ENCODE measurements around the gene SOCS7.
"Not testable (repeated sequence)": the region's sequence is repeated elsewhere in the genome, so short reads cannot be mapped to it uniquely, and the experiment has no call there.

Gene SOCS7

DNA sequence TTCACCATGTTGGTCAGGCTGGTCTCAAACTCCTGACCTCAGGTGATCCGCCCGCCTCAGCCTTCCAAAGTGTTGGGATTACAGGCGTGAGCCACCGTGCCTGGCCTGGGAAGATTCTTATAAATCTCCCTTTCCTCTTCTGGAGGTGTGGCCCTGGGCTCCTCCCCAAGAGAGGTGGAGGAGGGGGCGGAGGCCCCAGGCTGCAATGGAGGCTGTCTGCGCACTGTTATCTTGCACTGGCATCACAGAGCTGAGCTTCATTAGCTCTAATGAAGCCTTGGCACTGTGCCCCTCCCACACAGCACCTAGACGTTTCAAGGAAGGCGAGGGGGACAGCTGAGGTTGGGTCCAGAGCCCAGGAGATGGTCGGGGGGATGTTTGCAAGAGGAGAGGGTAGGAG is 84.2 kb downstream of the SOCS7 start:
- TF ChIP-seq, protein P1, sequence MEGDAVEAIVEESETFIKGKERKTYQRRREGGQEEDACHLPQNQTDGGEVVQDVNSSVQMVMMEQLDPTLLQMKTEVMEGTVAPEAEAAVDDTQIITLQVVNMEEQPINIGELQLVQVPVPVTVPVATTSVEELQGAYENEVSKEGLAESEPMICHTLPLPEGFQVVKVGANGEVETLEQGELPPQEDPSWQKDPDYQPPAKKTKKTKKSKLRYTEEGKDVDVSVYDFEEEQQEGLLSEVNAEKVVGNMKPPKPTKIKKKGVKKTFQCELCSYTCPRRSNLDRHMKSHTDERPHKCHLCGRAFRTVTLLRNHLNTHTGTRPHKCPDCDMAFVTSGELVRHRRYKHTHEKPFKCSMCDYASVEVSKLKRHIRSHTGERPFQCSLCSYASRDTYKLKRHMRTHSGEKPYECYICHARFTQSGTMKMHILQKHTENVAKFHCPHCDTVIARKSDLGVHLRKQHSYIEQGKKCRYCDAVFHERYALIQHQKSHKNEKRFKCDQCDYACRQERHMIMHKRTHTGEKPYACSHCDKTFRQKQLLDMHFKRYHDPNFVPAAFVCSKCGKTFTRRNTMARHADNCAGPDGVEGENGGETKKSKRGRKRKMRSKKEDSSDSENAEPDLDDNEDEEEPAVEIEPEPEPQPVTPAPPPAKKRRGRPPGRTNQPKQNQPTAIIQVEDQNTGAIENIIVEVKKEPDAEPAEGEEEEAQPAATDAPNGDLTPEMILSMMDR (IDR thresholded peaks at IDR 0.05; ENCODE audit: control insufficient read depth, insufficient read depth, low read depth, low read length, missing control alignments), result no peak
- no peak overlapping the region for H3K4me3 ChIP-seq (ENCODE audit: control insufficient read depth, low read depth, low read length)
- no peak for DNase-seq (ENCODE audit: low read depth)

DNA sequence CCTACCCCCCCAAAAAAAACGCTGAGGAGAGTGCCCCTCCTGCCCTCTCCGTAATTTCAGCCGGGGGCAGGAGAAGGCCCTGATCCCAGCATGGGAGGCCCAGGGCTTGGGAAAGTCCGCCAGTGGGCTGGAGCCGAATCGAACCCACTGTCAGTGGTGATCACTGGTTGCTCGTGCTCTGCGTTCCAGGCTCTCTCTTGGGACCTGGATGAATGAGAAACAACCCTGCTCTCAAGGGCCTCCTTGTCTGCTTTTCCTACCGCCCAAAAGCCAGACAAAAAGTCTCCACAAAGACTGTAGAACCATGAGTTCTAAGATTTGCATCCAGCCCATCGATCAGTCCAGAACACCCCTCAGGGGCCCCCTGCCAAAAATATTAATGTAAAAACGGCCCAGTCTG is 84.7 kb downstream of the SOCS7 start:
- DNase-seq (ENCODE audit: low read depth), result no peak
- no peak overlapping the region for H3K4me3 ChIP-seq (ENCODE audit: control insufficient read depth, low read depth, low read length)
- TF ChIP-seq, protein P1 (IDR thresholded peaks at IDR 0.05; ENCODE audit: control insufficient read depth, insufficient read depth, low read depth, low read length, missing control alignments), result no peak

DNA sequence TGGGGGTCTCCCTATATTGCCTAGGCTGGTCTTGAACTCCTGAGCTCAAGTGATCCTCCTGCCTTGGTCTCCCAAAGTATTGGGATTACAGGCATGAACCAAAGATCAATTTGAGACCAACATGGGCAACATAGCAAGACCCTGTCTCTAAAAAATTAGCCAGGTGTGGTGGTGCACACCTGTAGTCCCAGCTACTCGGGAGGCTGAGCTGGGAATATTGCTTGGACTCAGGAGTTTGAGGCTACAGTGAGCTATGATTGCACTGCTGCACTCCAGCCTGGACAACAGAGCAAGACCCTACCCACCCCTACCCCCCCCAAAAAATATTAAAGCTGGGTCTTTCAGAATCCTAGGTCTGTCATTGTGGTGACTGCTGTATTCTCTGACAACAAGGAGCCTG is 85.7 kb downstream of the SOCS7 start:
- DNase-seq (ENCODE audit: low read depth); H3K4me3 ChIP-seq (ENCODE audit: control insufficient read depth, low read depth, low read length): not testable (repeated sequence)

DNA sequence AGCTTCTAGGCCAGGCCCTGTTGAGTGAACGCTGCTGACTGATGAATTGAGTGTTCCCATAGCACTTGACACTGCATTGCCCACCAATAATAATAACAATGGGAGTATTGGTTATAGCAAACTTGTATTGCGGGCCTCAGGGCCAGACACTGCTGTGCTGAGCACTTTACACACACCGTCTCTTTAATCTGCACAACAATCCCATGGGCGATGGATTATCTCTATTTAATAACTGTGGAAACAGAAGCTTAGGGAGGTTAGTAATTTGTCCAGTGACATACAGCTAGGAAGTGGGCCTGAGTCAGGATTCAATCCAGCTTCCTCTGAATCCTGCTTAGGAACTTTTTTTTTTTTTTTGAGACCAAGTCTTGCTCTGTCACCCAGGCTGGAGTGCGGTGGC is 87.8 kb downstream of the SOCS7 start:
- H3K4me3 ChIP-seq (ENCODE audit: control insufficient read depth, low read depth, low read length), result no peak overlapping the region
- TF ChIP-seq, protein P1 (IDR thresholded peaks at IDR 0.05; ENCODE audit: control insufficient read depth, insufficient read depth, low read depth, low read length, missing control alignments), result no peak
- DNase-seq (ENCODE audit: low read depth), result no peak

DNA sequence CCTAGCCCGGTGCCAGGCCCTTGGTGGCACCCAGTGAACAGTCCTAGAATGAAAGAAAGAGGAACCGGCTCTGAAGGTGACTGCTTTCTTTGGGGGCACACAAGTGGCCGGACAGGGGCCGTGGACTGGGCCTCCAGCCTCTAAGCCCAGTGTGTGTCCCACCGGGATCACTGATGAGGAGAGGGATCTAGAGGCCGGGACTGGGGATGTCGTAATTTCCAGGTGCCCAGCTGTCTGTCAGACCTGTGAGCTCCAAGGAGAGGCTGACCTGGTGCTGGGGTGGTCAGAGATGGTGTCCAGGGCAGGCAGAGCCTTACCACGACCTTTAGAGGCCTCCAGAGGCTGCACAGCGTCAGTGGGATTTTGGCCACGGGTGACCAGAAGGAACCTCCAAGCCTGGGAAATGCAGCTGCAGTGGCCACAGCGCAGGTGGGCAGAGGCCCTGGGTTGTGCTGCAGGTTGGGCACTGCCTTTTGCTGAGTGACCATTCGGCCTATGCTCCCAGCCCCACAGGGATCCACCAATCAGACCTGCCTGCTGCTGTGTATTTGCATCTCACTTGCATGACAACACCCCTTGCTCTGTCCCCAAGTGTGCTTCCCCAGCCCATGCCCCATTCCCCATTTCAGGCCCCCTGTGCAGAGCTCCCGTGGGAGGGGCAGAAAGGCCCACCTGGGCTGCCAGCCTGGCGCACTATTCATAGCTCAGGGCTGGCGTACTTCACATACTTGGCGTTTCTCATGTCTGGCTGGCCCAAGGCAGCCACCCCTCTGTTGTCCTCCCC is 89.2 kb downstream of the SOCS7 start:
- no peak overlapping the region for H3K4me3 ChIP-seq (ENCODE audit: control insufficient read depth, low read depth, low read length)
- TF ChIP-seq, protein P1 (IDR thresholded peaks at IDR 0.05; ENCODE audit: control insufficient read depth, insufficient read depth, low read depth, low read length, missing control alignments), result no peak
- no peak for DNase-seq (ENCODE audit: low read depth)

DNA sequence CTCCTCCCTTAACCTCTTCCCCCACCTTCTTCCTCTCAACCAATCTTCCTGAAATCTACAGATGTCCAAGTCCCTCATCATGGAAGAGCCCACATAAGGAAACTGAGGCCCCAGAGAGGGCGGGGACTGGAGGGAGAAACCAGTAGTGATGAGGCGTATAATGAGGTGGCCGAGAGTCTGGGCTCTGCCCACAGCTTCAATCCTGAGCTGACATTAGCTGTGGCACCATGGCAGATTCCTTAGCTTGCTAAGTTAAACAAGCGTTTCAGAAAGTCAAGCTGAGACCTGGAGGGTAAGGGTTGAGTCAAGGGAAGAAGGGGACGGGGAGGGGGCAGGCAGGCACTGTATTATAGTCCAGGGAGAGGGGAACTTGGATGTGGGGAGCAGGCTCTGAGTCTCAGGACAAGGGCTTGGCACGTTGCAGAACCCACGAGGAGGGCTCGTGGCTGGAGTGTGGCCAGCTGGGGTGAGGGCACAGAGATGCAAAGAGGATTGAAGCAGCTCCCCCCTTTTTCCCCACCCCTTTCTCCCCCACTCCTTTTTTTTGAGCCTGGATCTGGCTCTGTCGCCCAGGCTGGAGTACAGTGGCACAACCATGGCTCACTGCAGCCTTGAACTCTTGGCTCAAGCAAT is 89.9 kb downstream of the SOCS7 start:
- no peak overlapping the region for H3K4me3 ChIP-seq (ENCODE audit: control insufficient read depth, low read depth, low read length)
- TF ChIP-seq, protein P1 (IDR thresholded peaks at IDR 0.05; ENCODE audit: control insufficient read depth, insufficient read depth, low read depth, low read length, missing control alignments), result no peak
- no peak for DNase-seq (ENCODE audit: low read depth)

DNA sequence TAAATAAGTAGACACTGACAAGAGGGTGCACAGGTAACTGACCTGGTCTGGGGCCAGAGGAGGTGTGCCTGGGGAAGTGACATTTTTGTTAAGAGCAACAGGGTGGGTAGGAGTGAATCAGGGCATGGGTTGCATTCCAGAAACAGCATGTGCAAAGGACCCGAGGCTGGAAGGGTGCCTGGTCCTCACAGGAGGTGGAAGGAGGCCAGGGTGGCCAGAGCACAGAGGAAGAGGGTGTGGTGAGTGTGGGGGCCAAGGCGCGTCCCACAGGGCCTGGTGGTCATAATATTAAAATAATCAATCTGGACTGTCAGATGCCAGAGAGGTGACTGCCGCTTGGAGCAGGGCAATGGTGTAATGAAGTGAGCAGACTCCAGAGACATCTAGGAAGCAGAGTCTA is 90.9 kb downstream of the SOCS7 start:
- TF ChIP-seq, protein P1 (IDR thresholded peaks at IDR 0.05; ENCODE audit: control insufficient read depth, insufficient read depth, low read depth, low read length, missing control alignments), result no peak
- no peak for DNase-seq (ENCODE audit: low read depth)
- no peak overlapping the region for H3K4me3 ChIP-seq (ENCODE audit: control insufficient read depth, low read depth, low read length)

All from AG09309 (cell line).